HG02840 (cell line): ENCODE results near the gene WNT3A.

Experiments used
- ATAC-seq: cut with Tn5 transposase; IDR thresholded peaks from one replicate; pipeline ENCODE4 v1.9.1; 2021; ENCODE audit warnings: mild to moderate bottlenecking, moderate library complexity, moderate number of reproducible peaks; ENCODE audit not compliant: unreplicated experiment, low FRiP score

The WNT3A gene

DNA sequence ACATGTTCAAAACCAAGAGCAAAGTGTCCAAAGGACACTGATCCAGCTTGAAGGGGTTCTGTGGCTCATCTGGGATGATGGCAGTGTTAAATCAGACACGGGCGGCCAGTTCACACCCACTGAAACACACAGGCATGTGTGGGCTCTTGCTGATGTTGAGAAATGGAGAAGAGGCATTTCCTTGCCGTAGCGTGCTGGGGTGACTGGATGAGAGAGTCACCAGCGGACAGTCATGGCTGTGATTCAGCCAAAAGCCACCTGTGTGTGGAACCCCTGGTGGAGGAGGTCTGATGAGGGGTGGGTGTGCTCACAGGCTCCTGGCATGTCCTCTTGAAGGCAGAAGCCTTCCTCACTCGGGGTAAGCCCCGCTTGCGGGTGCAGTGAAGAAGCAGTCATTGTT lies 89.1 kb downstream of the WNT3A start:
- ATAC-seq = no peak

DNA sequence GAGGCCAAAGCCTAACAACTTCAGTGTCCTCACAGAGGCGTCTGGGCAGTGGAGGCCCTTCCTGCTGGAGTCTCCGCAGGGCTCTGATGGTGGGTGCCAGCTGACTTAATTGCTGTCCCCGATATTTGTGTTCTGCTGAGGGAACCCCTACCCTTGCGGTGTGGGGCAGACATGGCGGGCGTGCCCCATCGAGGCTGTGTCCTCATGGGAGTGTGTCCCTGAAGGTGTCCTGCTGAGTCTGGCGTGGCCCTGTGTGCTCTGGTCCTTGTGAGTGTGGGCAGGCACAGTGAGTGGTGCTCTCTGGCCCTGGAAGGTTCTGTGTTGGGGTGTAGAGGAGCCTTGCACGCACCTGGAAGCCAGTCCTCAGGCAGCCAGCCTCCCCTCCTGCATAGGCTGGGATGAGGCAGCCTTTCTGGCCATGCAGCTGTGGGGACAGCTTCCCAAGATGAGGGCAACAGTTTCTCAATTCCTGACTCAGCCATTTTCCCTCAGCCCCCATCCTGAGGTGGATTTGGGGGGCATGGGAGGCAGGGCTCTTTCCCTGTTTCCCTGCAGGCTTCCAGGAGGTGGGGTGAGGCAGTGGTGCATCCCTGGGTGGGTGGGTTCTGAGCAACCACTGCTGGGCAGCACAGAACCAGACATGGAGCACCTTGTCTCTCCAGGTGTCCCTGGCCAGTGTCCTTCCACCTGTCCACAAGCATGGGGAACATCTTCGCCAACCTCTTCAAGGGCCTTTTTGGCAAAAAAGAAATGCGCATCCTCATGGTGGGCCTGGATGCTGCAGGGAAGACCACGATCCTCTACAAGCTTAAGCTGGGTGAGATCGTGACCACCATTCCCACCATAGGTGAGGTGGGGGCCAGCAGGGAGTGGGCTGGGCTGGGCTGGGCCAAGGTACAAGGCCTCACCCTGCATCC lies 89.9 kb downstream of the WNT3A start:
- ATAC-seq = no peak

GRCh38 chr1:228097333-228098081 lies 90.7 kb downstream of the WNT3A start:
- ATAC-seq = no peak

DNA sequence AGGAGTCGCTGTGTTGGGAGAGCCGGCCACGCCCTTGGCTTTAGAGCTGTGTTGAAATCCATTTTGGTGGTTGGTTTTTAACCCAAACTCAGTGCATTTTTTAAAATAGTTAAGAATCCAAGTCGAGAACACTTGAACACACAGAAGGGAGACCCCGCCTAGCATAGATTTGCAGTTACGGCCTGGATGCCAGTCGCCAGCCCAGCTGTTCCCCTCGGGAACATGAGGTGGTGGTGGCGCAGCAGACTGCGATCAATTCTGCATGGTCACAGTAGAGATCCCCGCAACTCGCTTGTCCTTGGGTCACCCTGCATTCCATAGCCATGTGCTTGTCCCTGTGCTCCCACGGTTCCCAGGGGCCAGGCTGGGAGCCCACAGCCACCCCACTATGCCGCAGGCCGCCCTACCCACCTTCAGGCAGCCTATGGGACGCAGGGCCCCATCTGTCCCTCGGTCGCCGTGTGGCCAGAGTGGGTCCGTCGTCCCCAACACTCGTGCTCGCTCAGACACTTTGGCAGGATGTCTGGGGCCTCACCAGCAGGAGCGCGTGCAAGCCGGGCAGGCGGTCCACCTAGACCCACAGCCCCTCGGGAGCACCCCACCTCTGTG lies 91.6 kb downstream of the WNT3A start:
- no peak for ATAC-seq

- ATAC-seq = no peak
Measured at GRCh38 chr1:228099331-228099732, 92.5 kb downstream of the WNT3A start.

- ATAC-seq = no peak
Measured at GRCh38 chr1:228100822-228101613, 94.2 kb downstream of the WNT3A start.

DNA sequence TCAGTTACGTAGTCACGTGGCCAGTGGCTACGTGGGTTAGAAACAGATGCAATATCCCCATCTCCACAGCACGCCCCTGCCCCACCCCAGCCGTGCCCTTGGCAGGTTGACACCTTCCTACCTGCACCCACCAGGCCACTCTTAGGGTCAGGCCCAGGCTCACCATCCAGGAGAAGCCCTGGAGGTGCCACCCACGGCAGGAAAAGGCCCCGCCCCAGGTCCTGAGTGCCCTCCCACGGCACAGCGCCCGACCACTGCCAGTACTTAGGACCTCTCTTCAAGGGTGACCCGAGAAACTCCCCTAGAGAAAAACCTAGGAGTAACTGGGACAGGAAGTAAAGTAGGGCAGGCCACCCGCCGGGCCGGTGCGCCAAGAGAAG lies 94.8 kb downstream of the WNT3A start:
- no peak for ATAC-seq

DNA sequence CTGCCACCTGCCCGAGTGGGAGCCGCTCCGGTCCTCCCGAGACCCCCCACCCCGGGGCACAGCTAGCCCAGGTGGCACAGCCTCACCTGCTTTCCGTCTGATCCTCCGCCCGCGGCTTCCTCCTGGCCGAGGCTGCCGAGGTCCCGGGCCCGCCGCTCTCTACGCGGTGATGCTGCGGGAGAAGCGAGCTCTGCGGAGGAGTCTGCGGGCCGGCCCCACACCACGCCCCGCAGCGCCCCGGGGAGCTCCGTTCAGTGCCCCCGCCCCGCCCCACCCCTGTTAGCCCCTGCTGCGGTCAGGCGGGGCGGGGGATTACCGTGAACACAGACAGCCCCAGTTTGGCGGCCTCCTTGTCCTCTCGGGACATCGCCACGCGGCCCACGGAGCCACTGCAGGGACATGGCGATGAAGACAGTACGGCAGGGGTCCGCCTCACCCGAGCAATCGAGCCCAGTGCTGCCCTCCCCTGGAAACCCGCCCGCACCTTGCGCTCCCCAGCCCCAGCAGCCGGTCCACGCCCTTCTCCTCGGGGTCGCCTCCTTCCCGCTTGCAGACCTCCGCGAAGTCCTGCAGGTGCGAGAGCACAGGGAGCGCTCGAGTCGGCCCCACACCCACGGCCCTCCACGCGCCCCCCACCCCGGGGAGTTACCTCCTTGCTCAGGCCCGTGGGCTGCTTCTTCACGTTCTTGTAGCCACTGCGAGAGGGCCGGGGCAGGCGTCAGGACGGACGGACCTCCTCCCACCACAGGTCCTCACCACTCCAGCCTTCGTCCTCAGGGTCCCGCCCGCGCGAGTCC lies 95.4 kb downstream of the WNT3A start:
- peak; percentile 12 for ATAC-seq

DNA sequence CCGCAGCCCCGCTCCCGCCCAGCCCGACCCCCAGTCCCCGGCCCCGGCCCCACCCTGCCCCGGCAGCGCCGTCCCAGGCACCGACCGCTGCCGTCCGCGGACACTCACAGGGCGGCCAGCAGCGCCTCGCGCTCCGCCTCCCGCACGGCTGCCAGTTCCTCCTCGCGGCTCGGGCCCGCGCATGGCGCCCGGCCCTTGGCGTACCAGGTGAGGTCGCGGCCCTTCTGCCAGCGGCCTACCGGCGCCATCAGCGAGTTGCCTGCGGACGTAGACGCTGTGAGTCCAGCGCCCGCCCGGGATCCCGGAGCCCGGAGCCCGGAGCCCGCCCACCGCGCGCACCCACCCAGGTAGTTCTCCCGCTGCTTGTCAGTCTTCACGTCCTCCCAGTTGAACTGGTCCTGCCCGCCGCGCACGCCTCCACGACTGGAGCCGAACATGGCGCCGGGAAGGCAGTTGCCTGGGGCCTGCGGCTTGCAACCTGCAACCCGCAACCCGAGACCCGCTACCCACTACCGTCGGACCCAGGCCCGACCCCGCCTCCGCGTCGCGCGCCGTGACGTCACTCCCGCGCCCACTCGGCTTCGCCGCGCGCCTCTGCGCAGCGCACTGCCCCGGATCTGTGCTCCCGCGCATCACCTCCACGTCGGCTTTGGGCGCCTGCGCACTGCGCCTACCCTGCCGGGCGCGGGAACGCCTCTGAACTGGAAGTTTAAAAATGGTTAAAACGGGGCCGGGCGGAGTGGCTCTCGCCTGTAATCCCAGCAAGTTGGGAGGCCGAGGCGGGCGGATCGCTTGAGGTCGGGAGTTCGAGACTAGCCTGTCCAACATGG lies 96.2 kb downstream of the WNT3A start, which contains the start of gene C1orf35:
TSS of gene C1orf35 (minus strand) at position 535 of the 830 bp plus-strand sequence. CDS start at position 437, 98 bp downstream.
- ATAC-seq = peak; percentile 76

GRCh38 chr1:228104526-228105269 lies 97.9 kb downstream of the WNT3A start:
- no peak for ATAC-seq

DNA sequence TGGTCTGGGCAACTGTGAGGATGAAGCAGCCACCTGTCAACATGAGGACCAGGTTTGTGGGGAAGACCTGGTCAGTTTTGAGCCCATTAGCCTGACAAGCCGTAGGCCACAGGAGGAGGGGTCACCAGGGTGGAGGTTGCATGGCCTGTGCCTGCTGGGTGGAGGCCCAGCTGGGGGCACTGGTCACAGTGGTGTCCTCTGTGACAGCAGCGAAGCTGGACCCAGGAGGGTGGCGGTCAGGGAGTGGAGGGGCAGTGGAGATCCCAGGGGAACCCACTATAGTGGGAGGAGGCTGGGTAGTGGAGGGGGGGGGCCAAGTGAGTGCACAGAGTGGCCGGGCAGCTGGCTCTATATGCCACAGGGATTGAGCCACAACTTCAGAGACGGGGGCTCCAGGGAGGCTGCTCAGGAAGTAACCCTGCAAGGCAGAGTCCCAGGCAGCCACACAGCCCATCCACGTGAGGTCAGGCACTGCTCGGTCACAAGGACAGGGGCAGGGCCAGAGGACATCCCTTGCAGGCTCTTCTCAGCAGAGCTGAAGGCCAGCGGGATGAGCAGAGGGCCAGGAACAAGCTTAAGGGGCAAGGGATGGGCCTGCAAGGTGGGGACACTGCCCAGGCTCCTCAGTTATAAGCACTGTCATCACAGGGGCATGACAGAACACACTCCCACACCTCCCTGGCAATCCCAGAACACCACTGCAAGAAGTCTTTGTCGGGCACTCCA lies 98.6 kb downstream of the WNT3A start:
- ATAC-seq = no peak

DNA sequence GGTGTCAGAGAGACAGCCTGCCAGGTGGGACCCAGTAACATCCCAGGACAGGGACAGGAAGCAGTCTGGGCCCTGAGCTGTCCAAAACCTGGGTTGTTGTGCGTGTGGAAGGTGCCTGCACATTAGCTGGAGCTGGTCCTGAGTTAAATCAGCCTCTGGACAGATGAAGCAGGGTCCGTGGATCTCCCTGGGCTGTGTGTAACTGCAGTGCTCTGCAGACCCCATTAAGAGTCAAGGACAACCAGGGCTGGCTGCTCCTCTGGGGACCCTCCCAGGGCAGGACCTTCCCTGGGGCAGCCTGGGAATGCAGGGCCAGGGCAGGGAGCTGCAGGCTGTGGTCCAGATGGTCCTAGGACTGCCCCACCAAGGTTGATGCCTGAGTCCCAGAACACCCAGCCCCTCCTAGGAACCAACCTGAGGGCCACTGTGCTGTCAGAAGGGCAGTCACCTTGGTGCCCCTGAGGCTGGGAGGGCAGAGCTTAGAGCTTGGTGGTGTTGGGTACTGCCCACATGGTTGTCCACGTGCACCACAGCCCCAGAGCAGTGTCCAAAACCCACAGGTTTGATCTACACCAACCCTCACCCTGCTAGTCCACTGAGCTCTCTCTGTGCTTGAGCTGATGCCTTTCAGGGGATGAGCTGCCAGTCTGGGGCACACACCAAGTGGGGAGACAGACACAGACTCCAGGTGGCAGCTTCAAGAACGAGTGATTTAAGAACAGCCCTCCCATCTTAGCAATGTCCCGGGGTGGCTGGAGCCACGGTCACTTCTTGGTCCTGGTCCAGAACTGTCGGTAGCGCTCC lies 99.4 kb downstream of the WNT3A start:
- no peak for ATAC-seq

- no peak for ATAC-seq
Measured at GRCh38 chr1:228106800-228107054, 99.9 kb downstream of the WNT3A start.

DNA sequence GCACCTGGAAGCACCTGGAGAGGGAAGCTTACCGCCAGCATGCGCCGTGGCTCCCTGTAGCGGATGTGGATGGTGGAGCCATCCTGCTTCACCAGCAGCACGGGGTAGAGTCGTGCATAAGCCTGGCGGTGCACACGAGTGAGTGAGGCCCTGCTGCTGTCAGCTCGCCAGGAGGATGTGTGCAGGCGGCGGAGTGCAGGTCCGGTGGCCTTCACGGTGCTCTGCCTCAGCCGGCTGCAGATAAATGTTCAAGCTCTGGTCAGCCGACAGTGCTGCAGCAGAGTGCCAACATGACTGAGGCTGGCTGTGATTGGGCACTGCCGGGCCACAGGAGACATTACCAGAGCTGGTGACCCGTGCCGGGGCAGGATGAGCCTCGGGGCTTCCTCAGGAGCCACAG lies 100.8 kb downstream of the WNT3A start:
- no peak for ATAC-seq

DNA sequence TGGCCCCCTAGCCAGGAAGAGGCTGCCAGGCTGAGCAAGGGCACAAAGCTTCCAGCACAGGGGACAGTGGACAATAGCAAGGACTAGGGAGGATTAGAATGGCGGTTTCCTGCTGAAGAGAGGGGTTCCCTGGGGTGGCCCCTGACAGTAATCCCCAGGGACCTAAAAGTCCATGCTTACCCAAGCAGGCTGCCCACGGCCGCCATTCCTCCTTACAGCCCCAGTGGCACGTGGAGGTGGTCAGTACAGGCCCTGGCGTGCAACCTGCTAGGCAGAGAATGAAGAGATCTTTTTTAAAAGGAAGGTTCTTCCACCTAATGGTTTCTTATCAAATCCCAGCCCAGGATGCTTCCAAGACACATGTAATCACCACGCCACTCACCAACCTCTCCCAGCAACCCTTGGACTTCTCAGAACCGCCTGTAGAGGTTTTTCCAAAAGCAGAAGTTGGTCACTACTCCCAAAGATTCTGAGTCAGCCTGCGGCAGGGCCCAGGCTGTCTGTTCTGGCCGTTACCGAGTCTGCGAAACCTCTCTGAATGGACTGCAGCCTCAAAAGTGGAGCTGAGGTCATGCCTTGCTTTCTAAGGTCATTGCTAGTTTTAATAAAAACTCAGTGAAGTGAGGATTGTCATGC lies 101.4 kb downstream of the WNT3A start:
- ATAC-seq = no peak

- no peak for ATAC-seq
Measured at GRCh38 chr1:228108742-228109072, 101.9 kb downstream of the WNT3A start.
